CD14-positive monocyte (primary cell): ENCODE data around the gene GPC1. TPM values are rescaled to one million over a fixed set of nuclear protein-coding genes. Genes with fewer than 3 reads are reported as not detected.
A peak's percentile ranks its signal among the peaks of the same experiment; 100 is the strongest.

Experiments used
- DNase-seq, 3 donors: peaks; one replicate each; pipeline ENCODE4 v3.0.0-alpha.2; 2011 to 2022
- H2AFZ ChIP-seq: 2 replicates; pipeline ENCODE4 v1.6.0; 2012; ENCODE audit warnings: mild to moderate bottlenecking, low read depth, low read length, inconsistent platforms; ENCODE audit not compliant: insufficient read depth, poor library complexity, severe bottlenecking
- H3K27ac ChIP-seq, 2 donors: 1 replicate in 1 of 2; 2 replicates in 1 of 2; pipeline ENCODE4 v1.5.1; 2012 to 2013; ENCODE audit warnings: low read length in 2 of 2, control low read depth in 1 of 2, inconsistent platforms in 1 of 2, low read depth in 1 of 2, mild to moderate bottlenecking in 1 of 2
- H3K27me3 ChIP-seq, 2 donors: one replicate each; pipeline versions ENCODE4 v1.6.0 to v1.6.1; 2011 to 2013; ENCODE audit warnings: low read length in 2 of 2; ENCODE audit not compliant: control insufficient read depth in 2 of 2, insufficient read depth in 2 of 2
- H3K36me3 ChIP-seq, 2 donors: replicated peaks in 1 of 2; 1 replicate in 1 of 2; 2 replicates in 1 of 2; pipeline versions ENCODE4 v1.5.1 to v1.6.1; 2012 to 2013; ENCODE audit warnings: low read length in 2 of 2, control low read depth in 1 of 2, inconsistent platforms in 1 of 2, mild to moderate bottlenecking in 1 of 2; ENCODE audit not compliant: insufficient read depth in 2 of 2, control insufficient read depth in 1 of 2
- H3K4me1 ChIP-seq, 2 donors: 1 replicate in 1 of 2; 2 replicates in 1 of 2; pipeline versions ENCODE4 v1.5.1 to v1.6.1; 2012 to 2013; ENCODE audit warnings: low read length in 2 of 2, control low read depth in 1 of 2, inconsistent platforms in 1 of 2, mild to moderate bottlenecking in 1 of 2, moderate library complexity in 1 of 2; ENCODE audit not compliant: insufficient read depth in 2 of 2, control insufficient read depth in 1 of 2
- H3K4me2 ChIP-seq: replicated peaks from 2 replicates; pipeline ENCODE3; 2012; ENCODE audit warnings: low read length, moderate library complexity, mild to moderate bottlenecking; ENCODE audit not compliant: poor library complexity, severe bottlenecking; ENCODE audit errors: extremely low read depth
- H3K4me3 ChIP-seq, 3 experiments: fragments of 200-600 bp in 1 of 3; sonication (generic) in 1 of 3; replicated peaks in 1 of 3; 1 replicate in 2 of 3; 2 replicates in 1 of 3; pipeline ENCODE4 v1.5.1; 2011 to 2013; ENCODE audit warnings: low read length in 3 of 3, mild to moderate bottlenecking in 3 of 3, control low read depth in 2 of 3, low read depth in 2 of 3, inconsistent platforms in 1 of 3, moderate library complexity in 1 of 3
- H3K79me2 ChIP-seq: 2 replicates; pipeline ENCODE4 v1.6.0; 2012; ENCODE audit warnings: mild to moderate bottlenecking, control low read depth, inconsistent platforms, low read length, moderate library complexity; ENCODE audit not compliant: insufficient read depth
- H3K9ac ChIP-seq: 2 replicates; pipeline ENCODE4 v1.6.0; 2017; ENCODE audit warnings: low read length, mild to moderate bottlenecking; ENCODE audit not compliant: insufficient read depth, poor library complexity, severe bottlenecking
- H3K9me3 ChIP-seq, 2 donors: replicated peaks in 1 of 2; 1 replicate in 1 of 2; 2 replicates in 1 of 2; pipeline versions ENCODE4 v1.5.1 to v1.6.1; 2012 to 2013; ENCODE audit warnings: low read length in 2 of 2, control low read depth in 1 of 2; ENCODE audit not compliant: control insufficient read depth in 1 of 2, insufficient read depth in 1 of 2
- H4K20me1 ChIP-seq: 2 replicates; pipeline ENCODE4 v1.6.0; 2012; ENCODE audit warnings: mild to moderate bottlenecking, low read length, control low read depth, moderate library complexity; ENCODE audit not compliant: insufficient read depth
- H3K27ac Mint-ChIP-seq, 7 donors: one replicate each; pipeline ENCODE4 v1.8.0; 2020; ENCODE audit warnings: mild to moderate bottlenecking in 7 of 7, mixed read lengths in 7 of 7, moderate library complexity in 6 of 7, inconsistent platforms in 2 of 7
- H3K27me3 Mint-ChIP-seq, 3 donors: one replicate each; pipeline ENCODE4 v1.8.0; 2021 to 2022; ENCODE audit warnings: low read depth in 3 of 3, mild to moderate bottlenecking in 3 of 3, mixed read lengths in 3 of 3, moderate library complexity in 3 of 3, inconsistent platforms in 1 of 3
- H3K36me3 Mint-ChIP-seq, 2 donors: one replicate each; pipeline ENCODE4 v1.8.0; 2020; ENCODE audit warnings: mixed read lengths in 2 of 2, inconsistent platforms in 1 of 2, mild to moderate bottlenecking in 1 of 2
- H3K4me1 Mint-ChIP-seq: one replicate; pipeline ENCODE4 v1.8.0; 2020; ENCODE audit warnings: mild to moderate bottlenecking, mixed read lengths
- H3K4me3 Mint-ChIP-seq, 2 donors: one replicate each; pipeline ENCODE4 v1.8.0; 2020; ENCODE audit warnings: mild to moderate bottlenecking in 2 of 2, mixed read lengths in 2 of 2, moderate library complexity in 1 of 2
- H3K9me3 Mint-ChIP-seq, 7 donors: one replicate each; pipeline ENCODE4 v1.8.0; 2020 to 2022; ENCODE audit warnings: mixed read lengths in 7 of 7, mild to moderate bottlenecking in 6 of 7, moderate library complexity in 6 of 7, inconsistent platforms in 2 of 7
- CTCF ChIP-seq: fragments of 200-600 bp; IDR thresholded peaks from one replicate; pipeline ENCODE4 v1.8.0; 2022; ENCODE audit warnings: antibody characterized with exemption, mild to moderate bottlenecking
- WGBS: methylation state at CpG from one replicate; pipeline ENCODE4 v1.1.5; 2013; ENCODE audit warnings: missing lambda C conversion rate; ENCODE audit not compliant: insufficient coverage; 5-methylcytosine and 5-hydroxymethylcytosine counted together
- intact Hi-C, 2 donors: fragments of 100-400 bp; cut with micrococcal nuclease; formaldehyde crosslinking; loops; one replicate each; pipeline versions ENCODE4 v1.15.0 to v1.15.1; 2023
- polyA plus RNA-seq, 3 donors: library from polyadenylated mRNA; depleted of rRNA in 1 of 3; unstranded in 2 of 3; stranded (reverse) in 1 of 3; fragments of 300-500 nt in 2 of 3; fragments of >200 nt in 1 of 3; fragmentation: Illumina TruSeq in 2 of 3; gene quantifications; 1 replicate in 2 of 3; 2 replicates in 1 of 3; pipeline ENCODE4 v1.2.3, GENCODE V29; 2012 to 2021

The GPC1 gene
- polyA plus RNA-seq, 3 donors = 0.08 TPM; not detected in 2

GRCh38 chr2:240448387-240449274 lies 13.2 kb downstream of the GPC1 start:
- peaks cover 0 to 10% (median 2%) of the 10 kb centered on the region in 7 donors for H3K9me3 Mint-ChIP-seq
- intact Hi-C loops = no loop called here
- WGBS = 91% methylated on average over 21 of the region's 23 CpGs
- no peak overlapping the region for H3K4me3 ChIP-seq
- no peak for DNase-seq
- peaks cover 25 to 47% (median 30%) of the 10 kb centered on the region in 3 donors for H3K27me3 Mint-ChIP-seq
- no peaks in the 10 kb centered on the region for H3K79me2 ChIP-seq
- H4K20me1 ChIP-seq = no peaks in the 10 kb centered on the region
- peaks cover 6 to 28% of the 10 kb centered on the region in 2 donors for H3K27me3 ChIP-seq
- no peak for TF ChIP-seq CTCF
- H3K4me1 ChIP-seq = no peaks in the 10 kb centered on the region
- no peak overlapping the region for H3K4me2 ChIP-seq
- H3K4me1 Mint-ChIP-seq = no peaks in the 10 kb centered on the region
- peaks cover 0 to 3% of the 10 kb centered on the region in 2 donors for H3K9me3 ChIP-seq
- no peak overlapping the region for H3K4me3 Mint-ChIP-seq
- H3K9ac ChIP-seq = no peak overlapping the region
- H3K36me3 ChIP-seq = no peaks in the 10 kb centered on the region
- H2AFZ ChIP-seq = no peak overlapping the region
- H3K27ac Mint-ChIP-seq = peak overlapping the region in 1 of 7 donors; percentile 28
- peaks cover 0 to 5% of the 10 kb centered on the region in 2 donors for H3K36me3 Mint-ChIP-seq
- no peak overlapping the region for H3K27ac ChIP-seq

GRCh38 chr2:240449764-240450531 lies 14.5 kb downstream of the GPC1 start:
- Mint-ChIP-seq H3K4me1 (no peaks in the 10 kb centered on the region), H3K36me3 (peaks cover 2 to 5% of the 10 kb centered on the region in 2 donors), H3K27me3 (peaks cover 38 to 61% (median 42%) of the 10 kb centered on the region in 3 donors), H3K27ac (no peak overlapping the region), H3K4me3 (no peak overlapping the region), H3K9me3 (peaks cover 0 to 19% (median 3%) of the 10 kb centered on the region in 7 donors)
- no peaks in the 10 kb centered on the region for H3K79me2 ChIP-seq
- TF ChIP-seq CTCF = no peak
- no peak overlapping the region for H3K27ac ChIP-seq
- H3K27me3 ChIP-seq = peaks cover 15 to 41% of the 10 kb centered on the region in 2 donors
- peaks cover 0 to 11% of the 10 kb centered on the region in 2 donors for H3K9me3 ChIP-seq
- intact Hi-C loops = no loop called here
- no peak for DNase-seq
- no peak overlapping the region for H3K4me3 ChIP-seq
- WGBS = 89% methylated on average over 16 of the region's 22 CpGs
- no peak overlapping the region for H2AFZ ChIP-seq
- H3K36me3 ChIP-seq = no peaks in the 10 kb centered on the region
- no peaks in the 10 kb centered on the region for H3K4me1 ChIP-seq
- H3K9ac ChIP-seq = no peak overlapping the region
- no peak overlapping the region for H3K4me2 ChIP-seq
- no peaks in the 10 kb centered on the region for H4K20me1 ChIP-seq
